Measurements from ENCODE around the gene HCFC1.

Gene HCFC1

GRCh38 chrX:153971450-153972367 is at the start of gene HCFC1:
Gene HCFC1, minus strand, starts transcription at chrX:153971818. Its CDS starts 978 bp downstream, at chrX:153970840.
- TF ChIP-seq CTCF (IDR thresholded peaks at IDR 0.05; ENCODE audit: low read depth, low read length) = no peak
- peak within 1 kb of the TSS; percentile 97 for H3K4me3 ChIP-seq (ENCODE audit: low read depth, low read length)
- peak; percentile 93 for DNase-seq (ENCODE audit: low read depth, low spot score)
- in situ Hi-C loops (cut with HindIII; ENCODE audit: low sequenced_read_pairs) = no loop called here

GRCh38 chrX:154021131-154021611 is 49.6 kb upstream of the HCFC1 start:
- in situ Hi-C loops (cut with HindIII; ENCODE audit: low sequenced_read_pairs) = no loop called here
- H3K4me3 ChIP-seq (ENCODE audit: low read depth, low read length) = no peak overlapping the region
- peak; percentile 59 for DNase-seq (ENCODE audit: low read depth, low spot score)
- TF ChIP-seq CTCF (IDR thresholded peaks at IDR 0.05; ENCODE audit: low read depth, low read length) = no peak

GRCh38 chrX:154020536-154021115 is 49.0 kb upstream of the HCFC1 start:
- peak overlapping the region; percentile 35 for H3K4me3 ChIP-seq (ENCODE audit: low read depth, low read length)
- no peak for DNase-seq (ENCODE audit: low read depth, low spot score)
- no peak for TF ChIP-seq CTCF (IDR thresholded peaks at IDR 0.05; ENCODE audit: low read depth, low read length)
- in situ Hi-C loops (cut with HindIII; ENCODE audit: low sequenced_read_pairs) = no loop called here

GRCh38 chrX:154019633-154020528 is 48.3 kb upstream of the HCFC1 start, which contains the start of gene IRAK1:
Gene IRAK1, minus strand, starts transcription at chrX:154019902. Its CDS starts 90 bp downstream, at chrX:154019812.
- in situ Hi-C loops (cut with HindIII; ENCODE audit: low sequenced_read_pairs) = no loop called here
- DNase-seq (ENCODE audit: low read depth, low spot score) = peak; percentile 41
- peak within 1 kb of the TSS; percentile 51 for H3K4me3 ChIP-seq (ENCODE audit: low read depth, low read length)
- TF ChIP-seq CTCF (IDR thresholded peaks at IDR 0.05; ENCODE audit: low read depth, low read length) = no peak

GRCh38 chrX:154019061-154019621 is 47.5 kb upstream of the HCFC1 start:
- peak overlapping the region; percentile 51 for H3K4me3 ChIP-seq (ENCODE audit: low read depth, low read length)
- in situ Hi-C loops (cut with HindIII; ENCODE audit: low sequenced_read_pairs) = no loop called here
- no peak for DNase-seq (ENCODE audit: low read depth, low spot score)
- TF ChIP-seq CTCF (IDR thresholded peaks at IDR 0.05; ENCODE audit: low read depth, low read length) = no peak

Data from astrocyte of the spinal cord (primary cell).